Esophagus muscularis mucosa (tissue), 4 donors: ENCODE data around the gene GPR68. TPM values are rescaled to one million over a fixed set of nuclear protein-coding genes. Genes with fewer than 3 reads are reported as not detected.

Experiments used
- DNase-seq: peaks from one replicate; pipeline ENCODE4 v3.0.0-alpha.2; 2017; ENCODE audit errors: extremely low spot score
- H3K27ac ChIP-seq, 4 donors: fragments of 200-600 bp; sonication (generic); replicated peaks in 1 of 4; 1 replicate in 3 of 4; 2 replicates in 1 of 4; pipeline ENCODE4 v1.5.1; 2016 to 2019; ENCODE audit warnings: mild to moderate bottlenecking in 1 of 4
- H3K27me3 ChIP-seq, 4 donors: fragments of 200-600 bp; sonication (generic); one replicate each; pipeline versions ENCODE4 v1.5.1 to v1.6.0; 2016 to 2019
- H3K36me3 ChIP-seq, 4 donors: fragments of 200-600 bp; sonication (generic); one replicate each; pipeline ENCODE4 v1.5.1; 2016 to 2019
- H3K4me1 ChIP-seq, 4 donors: fragments of 200-600 bp; sonication (generic); one replicate each; pipeline ENCODE4 v1.5.1; 2016 to 2019
- H3K4me3 ChIP-seq, 4 donors: fragments of 200-600 bp; sonication (generic); 1 replicate in 2 of 4; 2 replicates in 2 of 4; pipeline ENCODE4 v1.5.1; 2016 to 2019; ENCODE audit warnings: mild to moderate bottlenecking in 4 of 4, moderate library complexity in 1 of 4
- H3K9me3 ChIP-seq, 4 donors: fragments of 200-600 bp; sonication (generic); 1 replicate in 3 of 4; 2 replicates in 1 of 4; pipeline ENCODE4 v1.5.1; 2016 to 2019
- EP300 ChIP-seq: sonication (generic); formaldehyde crosslinking; IDR thresholded peaks from one replicate; pipeline ENCODE4 v1.6.1; 2017; ENCODE audit warnings: antibody characterized with exemption
- POLR2A ChIP-seq: fragments of 450-650 bp; IDR thresholded peaks from one replicate; pipeline ENCODE4 v1.6.1; 2017; ENCODE audit warnings: antibody characterized with exemption, moderate library complexity, mild to moderate bottlenecking, low read depth
- POLR2AphosphoS5 ChIP-seq, 2 donors: sonication (generic); formaldehyde crosslinking; IDR thresholded peaks; one replicate each; pipeline ENCODE4 v1.6.1; 2017; ENCODE audit warnings: antibody characterized with exemption in 2 of 2
- WGBS: methylation state at CpG from one replicate; pipeline ENCODE4 v1.1.5; 2018; 5-methylcytosine and 5-hydroxymethylcytosine counted together
- intact Hi-C: fragments of 100-400 bp; cut with DNase I; formaldehyde crosslinking; loops from one replicate; pipeline ENCODE4 v1.15.1; 2023
- total RNA-seq, 4 donors: library from RNA; depleted of rRNA; stranded (reverse); fragments of >200 nt; gene quantifications; one replicate each; pipeline versions ENCODE4 v1.1.0 to v1.2.1, GENCODE V29; 2016
- TF ChIP-seq, protein P1 (sequence below), 3 experiments: fragments of 200-600 bp in 2 of 3; fragments of 450-650 bp in 1 of 3; sonication (generic) in 2 of 3; IDR thresholded peaks; one replicate each; pipeline ENCODE4 v1.5.1; 2017 to 2019; ENCODE audit warnings: antibody characterized with exemption in 3 of 3, mild to moderate bottlenecking in 2 of 3, moderate library complexity in 1 of 3

GPR68 gene
- total RNA-seq, 4 donors from 2014 or later: 1.3 to 9.1 (median 5.4) TPM

DNA sequence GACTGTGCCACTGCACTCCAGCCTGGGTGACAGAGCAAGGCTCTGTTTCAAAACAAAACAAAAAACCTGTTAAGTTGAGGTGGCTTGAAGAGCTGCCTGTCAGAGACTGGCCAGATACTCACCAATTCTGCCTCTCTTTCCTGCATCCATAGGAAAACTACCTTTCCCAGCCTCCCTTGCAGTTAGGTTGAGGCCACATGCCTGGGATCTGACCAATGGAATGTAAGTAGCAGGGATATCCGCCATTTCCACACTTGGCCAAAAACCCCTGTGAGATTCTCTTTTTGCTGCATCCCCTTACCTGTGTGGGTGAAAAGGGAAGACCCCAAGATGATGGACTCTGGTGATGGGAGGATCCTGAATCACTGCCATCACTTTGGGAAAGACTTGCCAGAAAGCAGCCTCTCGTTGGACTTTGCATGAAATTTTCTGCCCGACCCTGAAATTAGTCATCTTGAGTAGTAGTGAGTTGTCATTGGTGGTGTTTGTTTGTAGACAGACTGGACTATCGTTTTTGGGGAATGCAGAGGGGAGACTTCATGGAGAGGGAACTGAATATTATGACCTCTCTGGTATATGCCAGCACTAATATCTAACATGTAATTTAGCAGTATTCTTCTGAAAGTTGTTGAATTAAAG is 14.0 kb downstream of the GPR68 start:
- WGBS: 90% methylated on average over 4 of the region's 4 CpGs
- intact Hi-C loops: no loop called here
- H3K4me1 ChIP-seq: peaks cover 0 to 4% (median 0%) of the 10 kb centered on the region in 4 donors
- H3K36me3 ChIP-seq: peaks cover 4 to 53% (median 37%) of the 10 kb centered on the region in 4 donors
- H3K27ac ChIP-seq: peak overlapping the region in 2 of 4 donors; percentile 3 to 13
- peaks cover 0 to 12% (median 0%) of the 10 kb centered on the region in 4 donors for H3K9me3 ChIP-seq
- TF ChIP-seq, protein P1, sequence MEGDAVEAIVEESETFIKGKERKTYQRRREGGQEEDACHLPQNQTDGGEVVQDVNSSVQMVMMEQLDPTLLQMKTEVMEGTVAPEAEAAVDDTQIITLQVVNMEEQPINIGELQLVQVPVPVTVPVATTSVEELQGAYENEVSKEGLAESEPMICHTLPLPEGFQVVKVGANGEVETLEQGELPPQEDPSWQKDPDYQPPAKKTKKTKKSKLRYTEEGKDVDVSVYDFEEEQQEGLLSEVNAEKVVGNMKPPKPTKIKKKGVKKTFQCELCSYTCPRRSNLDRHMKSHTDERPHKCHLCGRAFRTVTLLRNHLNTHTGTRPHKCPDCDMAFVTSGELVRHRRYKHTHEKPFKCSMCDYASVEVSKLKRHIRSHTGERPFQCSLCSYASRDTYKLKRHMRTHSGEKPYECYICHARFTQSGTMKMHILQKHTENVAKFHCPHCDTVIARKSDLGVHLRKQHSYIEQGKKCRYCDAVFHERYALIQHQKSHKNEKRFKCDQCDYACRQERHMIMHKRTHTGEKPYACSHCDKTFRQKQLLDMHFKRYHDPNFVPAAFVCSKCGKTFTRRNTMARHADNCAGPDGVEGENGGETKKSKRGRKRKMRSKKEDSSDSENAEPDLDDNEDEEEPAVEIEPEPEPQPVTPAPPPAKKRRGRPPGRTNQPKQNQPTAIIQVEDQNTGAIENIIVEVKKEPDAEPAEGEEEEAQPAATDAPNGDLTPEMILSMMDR (IDR thresholded peaks at IDR 0.05): no peak
- TF ChIP-seq POLR2AphosphoS5 (IDR thresholded peaks at IDR 0.05): no peak
- no peak for TF ChIP-seq EP300
- TF ChIP-seq POLR2A: no peak
- no peak overlapping the region for H3K4me3 ChIP-seq
- H3K27me3 ChIP-seq: no peaks in the 10 kb centered on the region
- DNase-seq: no peak

DNA sequence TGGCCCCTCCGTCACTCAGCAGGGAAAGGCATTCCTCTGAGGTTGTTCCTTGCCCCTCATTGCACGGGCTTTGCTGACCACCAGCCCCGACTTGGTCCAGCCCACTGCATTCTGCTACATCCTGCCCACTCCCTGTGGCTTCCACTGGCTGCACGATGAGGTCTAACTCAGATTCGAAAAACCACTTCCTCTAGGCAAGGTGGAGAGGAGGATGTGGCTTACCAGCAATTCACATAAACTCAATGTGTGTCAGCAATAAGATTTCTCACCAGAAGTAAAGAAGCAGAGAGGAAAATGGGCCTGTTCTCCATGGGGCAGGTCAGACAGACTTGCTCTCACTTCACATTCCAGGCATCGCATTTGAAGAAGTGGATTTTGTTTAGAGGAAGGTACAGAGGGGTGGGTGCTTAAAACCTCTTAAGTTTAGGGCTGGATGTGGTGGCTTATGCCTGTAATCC is 14.7 kb downstream of the GPR68 start:
- Histone ChIP-seq H3K27ac (peak overlapping the region in 1 of 4 donors; percentile 13), H3K4me1 (peaks cover 0 to 4% (median 0%) of the 10 kb centered on the region in 4 donors), H3K36me3 (peaks cover 4 to 61% (median 44%) of the 10 kb centered on the region in 4 donors), H3K27me3 (no peaks in the 10 kb centered on the region), H3K4me3 (no peak overlapping the region), H3K9me3 (peaks cover 0 to 12% (median 0%) of the 10 kb centered on the region in 4 donors)
- TF ChIP-seq POLR2A (no peak), EP300 (no peak), POLR2AphosphoS5 (IDR thresholded peaks at IDR 0.05) (no peak)
- TF ChIP-seq, protein P1 (IDR thresholded peaks at IDR 0.05): no peak
- 77% methylated on average over 5 of the region's 6 CpGs for WGBS
- no peak for DNase-seq
- intact Hi-C loops: no loop called here

DNA sequence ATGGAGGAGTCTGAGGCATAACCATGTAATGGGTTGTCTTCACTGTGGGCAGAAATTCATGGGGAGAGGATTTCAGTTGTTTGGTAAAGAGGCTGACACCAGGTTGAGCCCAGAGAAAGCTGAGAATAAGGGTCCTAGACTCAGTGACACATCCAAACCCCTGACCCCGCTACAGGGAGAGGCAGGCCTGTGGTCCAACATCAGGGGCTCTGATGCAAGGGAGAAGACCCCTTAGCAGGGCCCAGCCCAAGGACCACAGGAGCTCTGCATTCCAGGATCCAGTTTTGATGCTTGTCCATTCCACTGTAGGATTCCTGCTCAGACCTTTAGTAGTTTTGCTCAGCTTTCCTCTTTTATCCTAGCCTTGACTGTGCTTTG is 15.5 kb downstream of the GPR68 start:
- Histone ChIP-seq H3K27ac (no peak overlapping the region), H3K4me3 (no peak overlapping the region), H3K9me3 (peaks cover 0 to 12% (median 0%) of the 10 kb centered on the region in 4 donors), H3K27me3 (no peaks in the 10 kb centered on the region), H3K36me3 (peaks cover 4 to 67% (median 50%) of the 10 kb centered on the region in 4 donors), H3K4me1 (peaks cover 0 to 4% (median 0%) of the 10 kb centered on the region in 4 donors)
- WGBS: 100% methylated on average over 1 of the region's 1 CpG
- DNase-seq: no peak
- intact Hi-C loops: no loop called here
- TF ChIP-seq, protein P1 (IDR thresholded peaks at IDR 0.05): no peak
- TF ChIP-seq EP300 (no peak), POLR2AphosphoS5 (IDR thresholded peaks at IDR 0.05) (no peak), POLR2A (no peak)

DNA sequence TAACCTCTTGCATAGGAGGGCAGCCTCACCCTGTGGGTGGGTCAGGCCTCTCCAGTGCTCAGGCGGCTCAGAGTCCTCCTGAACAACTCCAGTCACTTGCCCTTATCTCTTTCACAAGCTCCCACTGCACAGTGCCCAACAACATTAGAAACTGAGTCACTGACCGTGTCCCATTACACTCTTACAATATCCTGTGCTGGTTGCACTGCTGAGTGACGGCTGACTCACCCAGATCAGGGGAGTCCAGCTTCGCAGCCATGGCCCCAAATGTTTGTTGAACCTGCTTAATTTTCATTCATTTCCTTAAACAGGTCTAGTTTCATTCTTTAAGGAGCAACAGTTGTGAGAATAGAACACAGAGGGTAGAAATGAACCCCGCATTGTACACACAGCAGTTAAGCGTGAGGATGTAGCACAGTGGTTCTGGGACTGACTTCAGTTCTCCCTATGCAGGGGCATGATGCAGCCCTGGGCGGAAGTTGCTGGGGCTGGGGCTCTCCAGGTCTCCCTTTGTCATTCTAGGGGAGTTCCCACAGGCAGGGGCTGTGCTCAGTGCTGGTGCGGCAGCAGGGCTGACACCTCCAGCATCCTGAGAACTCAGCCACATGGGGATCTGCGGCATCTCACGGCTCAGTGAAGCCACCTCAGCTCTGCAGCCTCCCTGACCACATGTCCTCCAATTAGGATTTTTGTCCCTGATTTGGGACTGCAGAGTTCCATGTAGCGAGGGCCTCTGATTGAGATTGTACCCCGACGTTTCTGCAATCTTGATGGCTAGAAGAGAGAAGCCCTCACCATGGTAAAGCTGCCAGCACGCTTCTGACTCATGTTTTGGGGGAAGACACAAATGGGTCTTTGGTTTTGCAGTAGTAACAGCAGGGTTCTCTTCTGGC is 16.1 kb downstream of the GPR68 start:
- no peaks in the 10 kb centered on the region for H3K27me3 ChIP-seq
- H3K4me1 ChIP-seq: peaks cover 0 to 4% (median 0%) of the 10 kb centered on the region in 4 donors
- H3K36me3 ChIP-seq: peaks cover 4 to 73% (median 53%) of the 10 kb centered on the region in 4 donors
- intact Hi-C loops: no loop called here
- WGBS: 90% methylated on average over 8 of the region's 14 CpGs
- no peak overlapping the region for H3K27ac ChIP-seq
- TF ChIP-seq EP300: no peak
- TF ChIP-seq, protein P1 (IDR thresholded peaks at IDR 0.05): no peak
- TF ChIP-seq POLR2A: no peak
- no peak for TF ChIP-seq POLR2AphosphoS5 (IDR thresholded peaks at IDR 0.05)
- H3K4me3 ChIP-seq: no peak overlapping the region
- no peak for DNase-seq
- H3K9me3 ChIP-seq: peaks cover 0 to 12% (median 0%) of the 10 kb centered on the region in 4 donors
